HepG2 (cell line): ENCODE results near the gene UXS1. TPM values are rescaled to one million over a fixed set of nuclear protein-coding genes. Genes with fewer than 3 reads are reported as not detected.
A peak's percentile ranks its signal among the peaks of the same experiment; 100 is the strongest.

Source experiments
- CHD2 ChIP-seq: IDR thresholded peaks from 2 replicates; pipeline ENCODE4 v1.6.1; 2011; ENCODE audit warnings: low read depth, low read length, improper control_type of control experiment
- IKZF4 ChIP-seq: sonication (generic); formaldehyde crosslinking; IDR thresholded peaks from 2 replicates; pipeline ENCODE4 v1.5.1; 2020; ENCODE audit warnings: borderline replicate concordance, mild to moderate bottlenecking, low read depth, missing genetic modification reagents; ENCODE audit errors: not compliant biosample characterization
- MEIS1 ChIP-seq: sonication (generic); formaldehyde crosslinking; IDR thresholded peaks from 2 replicates; pipeline ENCODE4 v1.9.0; 2021; ENCODE audit warnings: mild to moderate bottlenecking, missing genetic modification reagents, moderate library complexity, borderline replicate concordance
- POLR2G ChIP-seq: fragments of 200-400 bp; formaldehyde crosslinking; IDR thresholded peaks from 2 replicates; pipeline ENCODE4 v1.6.1; 2018; ENCODE audit warnings: mild to moderate bottlenecking, low read depth, low read length, moderate library complexity
- SALL1 ChIP-seq: sonication (generic); formaldehyde crosslinking; IDR thresholded peaks from 2 replicates; pipeline ENCODE4 v1.8.0; 2022; ENCODE audit warnings: mild to moderate bottlenecking, missing genetic modification reagents
- SYNCRIP ChIP-seq: fragments of 200-400 bp; formaldehyde crosslinking; IDR thresholded peaks from 2 replicates; pipeline ENCODE4 v1.6.1; 2018; ENCODE audit warnings: mild to moderate bottlenecking, low read depth, low read length; ENCODE audit not compliant: insufficient read depth
- YY1 ChIP-seq: IDR thresholded peaks from 2 replicates; pipeline ENCODE4 v1.6.1; 2011; ENCODE audit warnings: low read length, low read depth, moderate library complexity, mild to moderate bottlenecking; ENCODE audit not compliant: insufficient read depth, insufficient replicate concordance
- ZNF160 ChIP-seq: sonication (generic); formaldehyde crosslinking; IDR thresholded peaks from 2 replicates; pipeline ENCODE4 v1.8.0; 2022; ENCODE audit warnings: mild to moderate bottlenecking, inconsistent platforms, missing genetic modification reagents
- ZNF264 ChIP-seq: sonication (generic); formaldehyde crosslinking; IDR thresholded peaks from 2 replicates; pipeline ENCODE4 v1.4.0; 2020; ENCODE audit warnings: missing genetic modification reagents
- ZNF605 ChIP-seq: sonication (generic); formaldehyde crosslinking; IDR thresholded peaks from 2 replicates; pipeline ENCODE4 v1.8.0; 2022; ENCODE audit warnings: mild to moderate bottlenecking, missing genetic modification reagents
- polyA plus RNA-seq, 8 experiments: library from polyadenylated mRNA; depleted of rRNA in 3 of 8; stranded (reverse) in 7 of 8; unstranded in 1 of 8; fragments of >200 nt; fragmentation: Illumina TruSeq in 4 of 8; extraction: Trizol in 4 of 8; gene quantifications; 2 replicates each; pipeline versions ENCODE4 v1.2.1 to v1.2.3, GENCODE V29; 2011 to 2016; ENCODE audit warnings: low read depth in 4 of 8, missing spikeins in 1 of 8, mixed read lengths in 1 of 8; ENCODE audit not compliant: insufficient read depth in 1 of 8
- total RNA-seq, 5 experiments: library from RNA; depleted of rRNA; stranded (reverse); fragments of >200 nt; fragmentation: Illumina TruSeq; extraction: Trizol; gene quantifications; 2 replicates each; pipeline ENCODE4 v1.2.3, GENCODE V29; 2016; ENCODE audit warnings: low read depth in 1 of 5
- TF ChIP-seq, protein P1 (sequence below): sonication (generic); formaldehyde crosslinking; IDR thresholded peaks from 2 replicates; pipeline ENCODE4 v1.5.0; 2020; ENCODE audit warnings: missing genetic modification reagents, mild to moderate bottlenecking, borderline replicate concordance
- TF ChIP-seq, protein P2 (sequence below): sonication (generic); formaldehyde crosslinking; IDR thresholded peaks from 2 replicates; pipeline ENCODE4 v1.8.1; 2023; ENCODE audit warnings: mild to moderate bottlenecking, missing genetic modification reagents, borderline replicate concordance
- TF ChIP-seq, protein P3 (sequence below): sonication (generic); formaldehyde crosslinking; conservative IDR thresholded peaks from 2 replicates; pipeline ENCODE4 v1.4.0; 2020; ENCODE audit warnings: missing genetic modification reagents
- TF ChIP-seq, protein P4 (sequence below): sonication (generic); formaldehyde crosslinking; IDR thresholded peaks from 2 replicates; pipeline ENCODE4 v1.4.0; 2020; ENCODE audit warnings: missing genetic modification reagents, mild to moderate bottlenecking, borderline replicate concordance
- TF ChIP-seq, protein P5 (sequence below), 2 experiments: fragments of 450-650 bp in 1 of 2; sonication (generic) in 1 of 2; formaldehyde crosslinking; IDR thresholded peaks; 2 replicates each; pipeline versions ENCODE4 v1.5.0 to v1.8.0; 2020 to 2022; ENCODE audit warnings: mild to moderate bottlenecking in 1 of 2, missing genetic modification reagents in 1 of 2
- TF ChIP-seq, protein P6 (sequence below): conservative IDR thresholded peaks from 2 replicates; pipeline ENCODE4 v1.6.1; 2018; ENCODE audit warnings: missing genetic modification reagents

The UXS1 gene
- total and polyA plus RNA-seq, 2 of the 13 experiments (the other 11 are each of a cell fraction or from before 2014, with no cell fraction given): 53.3 to 110 TPM

DNA sequence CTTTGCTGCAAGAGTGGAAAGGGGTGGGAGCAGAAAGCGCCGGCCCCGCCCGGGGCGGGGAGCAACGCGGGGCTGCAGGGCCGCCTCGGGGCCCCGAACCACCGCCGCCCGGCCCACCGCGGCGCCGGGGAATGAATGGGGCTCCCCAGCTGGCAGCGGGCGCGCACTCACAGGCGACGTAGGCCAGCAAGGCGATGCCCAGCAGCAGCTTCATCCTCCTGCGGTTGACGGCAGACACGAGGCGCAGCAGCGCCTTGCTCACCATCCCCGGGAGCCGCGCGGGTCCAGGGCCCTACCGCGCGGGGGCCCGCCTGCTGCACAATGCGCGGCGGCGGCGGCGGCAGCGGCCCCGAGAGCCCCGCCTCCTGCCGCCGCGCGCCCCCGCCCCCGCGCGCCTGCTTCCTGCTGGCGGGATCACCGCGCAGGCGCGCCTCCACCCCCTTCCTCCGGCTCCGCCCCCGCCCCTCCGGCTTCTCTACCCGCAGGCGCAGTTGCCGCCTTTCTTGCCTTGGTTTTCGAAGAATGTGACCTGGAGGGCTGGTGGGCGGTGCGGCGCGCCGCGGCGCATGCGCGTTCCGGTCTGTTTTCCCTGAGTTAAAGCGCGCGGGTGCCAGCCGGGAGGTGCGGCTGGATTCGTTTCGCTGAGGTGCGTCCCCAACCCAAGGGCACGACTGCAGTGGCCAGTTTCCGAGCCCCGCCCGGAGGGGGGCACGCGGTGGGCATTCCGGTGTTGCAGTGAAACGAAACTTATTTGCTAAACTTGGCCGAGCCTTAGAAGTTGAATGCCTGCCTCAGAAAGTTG is at the start of gene UXS1 (continued):
- no peak; the same call in 1 of the 2 replicates for TF ChIP-seq MEIS1 (CRISPR knock-in tag)
- TF ChIP-seq, protein P1, sequence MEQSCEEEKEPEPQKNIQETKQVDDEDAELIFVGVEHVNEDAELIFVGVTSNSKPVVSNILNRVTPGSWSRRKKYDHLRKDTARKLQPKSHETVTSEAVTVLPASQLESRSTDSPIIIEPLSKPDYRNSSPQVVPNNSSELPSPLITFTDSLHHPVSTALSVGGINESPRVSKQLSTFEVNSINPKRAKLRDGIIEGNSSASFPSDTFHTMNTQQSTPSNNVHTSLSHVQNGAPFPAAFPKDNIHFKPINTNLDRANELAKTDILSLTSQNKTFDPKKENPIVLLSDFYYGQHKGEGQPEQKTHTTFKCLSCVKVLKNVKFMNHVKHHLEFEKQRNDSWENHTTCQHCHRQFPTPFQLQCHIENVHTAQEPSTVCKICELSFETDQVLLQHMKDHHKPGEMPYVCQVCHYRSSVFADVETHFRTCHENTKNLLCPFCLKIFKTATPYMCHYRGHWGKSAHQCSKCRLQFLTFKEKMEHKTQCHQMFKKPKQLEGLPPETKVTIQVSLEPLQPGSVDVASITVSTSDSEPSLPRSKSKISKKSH (CRISPR knock-in tag): peak; percentile 78; the same call in 1 of the 2 replicates
- TF ChIP-seq, protein P2, sequence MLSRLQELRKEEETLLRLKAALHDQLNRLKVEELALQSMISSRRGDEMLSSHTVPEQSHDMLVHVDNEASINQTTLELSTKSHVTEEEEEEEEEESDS (CRISPR knock-in tag): no peak
- TF ChIP-seq, protein P3, sequence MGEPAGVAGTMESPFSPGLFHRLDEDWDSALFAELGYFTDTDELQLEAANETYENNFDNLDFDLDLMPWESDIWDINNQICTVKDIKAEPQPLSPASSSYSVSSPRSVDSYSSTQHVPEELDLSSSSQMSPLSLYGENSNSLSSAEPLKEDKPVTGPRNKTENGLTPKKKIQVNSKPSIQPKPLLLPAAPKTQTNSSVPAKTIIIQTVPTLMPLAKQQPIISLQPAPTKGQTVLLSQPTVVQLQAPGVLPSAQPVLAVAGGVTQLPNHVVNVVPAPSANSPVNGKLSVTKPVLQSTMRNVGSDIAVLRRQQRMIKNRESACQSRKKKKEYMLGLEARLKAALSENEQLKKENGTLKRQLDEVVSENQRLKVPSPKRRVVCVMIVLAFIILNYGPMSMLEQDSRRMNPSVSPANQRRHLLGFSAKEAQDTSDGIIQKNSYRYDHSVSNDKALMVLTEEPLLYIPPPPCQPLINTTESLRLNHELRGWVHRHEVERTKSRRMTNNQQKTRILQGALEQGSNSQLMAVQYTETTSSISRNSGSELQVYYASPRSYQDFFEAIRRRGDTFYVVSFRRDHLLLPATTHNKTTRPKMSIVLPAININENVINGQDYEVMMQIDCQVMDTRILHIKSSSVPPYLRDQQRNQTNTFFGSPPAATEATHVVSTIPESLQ (CRISPR knock-in tag): no peak
- peak; percentile 91 for TF ChIP-seq POLR2G
- TF ChIP-seq, protein P4, sequence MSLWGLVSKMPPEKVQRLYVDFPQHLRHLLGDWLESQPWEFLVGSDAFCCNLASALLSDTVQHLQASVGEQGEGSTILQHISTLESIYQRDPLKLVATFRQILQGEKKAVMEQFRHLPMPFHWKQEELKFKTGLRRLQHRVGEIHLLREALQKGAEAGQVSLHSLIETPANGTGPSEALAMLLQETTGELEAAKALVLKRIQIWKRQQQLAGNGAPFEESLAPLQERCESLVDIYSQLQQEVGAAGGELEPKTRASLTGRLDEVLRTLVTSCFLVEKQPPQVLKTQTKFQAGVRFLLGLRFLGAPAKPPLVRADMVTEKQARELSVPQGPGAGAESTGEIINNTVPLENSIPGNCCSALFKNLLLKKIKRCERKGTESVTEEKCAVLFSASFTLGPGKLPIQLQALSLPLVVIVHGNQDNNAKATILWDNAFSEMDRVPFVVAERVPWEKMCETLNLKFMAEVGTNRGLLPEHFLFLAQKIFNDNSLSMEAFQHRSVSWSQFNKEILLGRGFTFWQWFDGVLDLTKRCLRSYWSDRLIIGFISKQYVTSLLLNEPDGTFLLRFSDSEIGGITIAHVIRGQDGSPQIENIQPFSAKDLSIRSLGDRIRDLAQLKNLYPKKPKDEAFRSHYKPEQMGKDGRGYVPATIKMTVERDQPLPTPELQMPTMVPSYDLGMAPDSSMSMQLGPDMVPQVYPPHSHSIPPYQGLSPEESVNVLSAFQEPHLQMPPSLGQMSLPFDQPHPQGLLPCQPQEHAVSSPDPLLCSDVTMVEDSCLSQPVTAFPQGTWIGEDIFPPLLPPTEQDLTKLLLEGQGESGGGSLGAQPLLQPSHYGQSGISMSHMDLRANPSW (CRISPR knock-in tag): no peak
- no peak for TF ChIP-seq SYNCRIP
- TF ChIP-seq, protein P5, sequence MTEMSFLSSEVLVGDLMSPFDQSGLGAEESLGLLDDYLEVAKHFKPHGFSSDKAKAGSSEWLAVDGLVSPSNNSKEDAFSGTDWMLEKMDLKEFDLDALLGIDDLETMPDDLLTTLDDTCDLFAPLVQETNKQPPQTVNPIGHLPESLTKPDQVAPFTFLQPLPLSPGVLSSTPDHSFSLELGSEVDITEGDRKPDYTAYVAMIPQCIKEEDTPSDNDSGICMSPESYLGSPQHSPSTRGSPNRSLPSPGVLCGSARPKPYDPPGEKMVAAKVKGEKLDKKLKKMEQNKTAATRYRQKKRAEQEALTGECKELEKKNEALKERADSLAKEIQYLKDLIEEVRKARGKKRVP (CRISPR knock-in tag; IDR thresholded peaks at IDR 0.05): peak in 1 of 2 experiments; percentile 35; a peak in 1 of 4 replicates
- peak; percentile 59 for TF ChIP-seq SALL1 (CRISPR knock-in tag)
- TF ChIP-seq ZNF605: peak; percentile 61; the same call in 1 of the 2 replicates
- TF ChIP-seq, protein P6, sequence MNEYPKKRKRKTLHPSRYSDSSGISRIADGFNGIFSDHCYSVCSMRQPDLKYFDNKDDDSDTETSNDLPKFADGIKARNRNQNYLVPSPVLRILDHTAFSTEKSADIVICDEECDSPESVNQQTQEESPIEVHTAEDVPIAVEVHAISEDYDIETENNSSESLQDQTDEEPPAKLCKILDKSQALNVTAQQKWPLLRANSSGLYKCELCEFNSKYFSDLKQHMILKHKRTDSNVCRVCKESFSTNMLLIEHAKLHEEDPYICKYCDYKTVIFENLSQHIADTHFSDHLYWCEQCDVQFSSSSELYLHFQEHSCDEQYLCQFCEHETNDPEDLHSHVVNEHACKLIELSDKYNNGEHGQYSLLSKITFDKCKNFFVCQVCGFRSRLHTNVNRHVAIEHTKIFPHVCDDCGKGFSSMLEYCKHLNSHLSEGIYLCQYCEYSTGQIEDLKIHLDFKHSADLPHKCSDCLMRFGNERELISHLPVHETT (CRISPR knock-in tag): no peak; the same call in 1 of the 2 replicates
- TF ChIP-seq CHD2: no peak
- TF ChIP-seq ZNF264 (CRISPR knock-in tag): no peak
- TF ChIP-seq YY1: peak; percentile 17
- TF ChIP-seq IKZF4 (CRISPR knock-in tag): no peak
- TF ChIP-seq ZNF160: peak; percentile 18; the same call in 1 of the 2 replicates
